HT1080 (cell line): ENCODE results near the gene SULF2. TPM values are rescaled to one million over a fixed set of nuclear protein-coding genes. Genes with fewer than 3 reads are reported as not detected.

ENCODE experiments used
- DNase-seq: peaks from one replicate; pipeline ENCODE4 v3.0.0-alpha.2; 2015; ENCODE audit warnings: low read depth
- total RNA-seq: library from RNA; depleted of rRNA; stranded (reverse); fragments of >200 nt; shearing (Covaris generic); gene quantifications from 2 replicates; pipeline ENCODE4 v1.2.3, GENCODE V29; 2014

Gene SULF2
- total RNA-seq, 1 experiment from 2014 or later = 5.6 TPM

DNA sequence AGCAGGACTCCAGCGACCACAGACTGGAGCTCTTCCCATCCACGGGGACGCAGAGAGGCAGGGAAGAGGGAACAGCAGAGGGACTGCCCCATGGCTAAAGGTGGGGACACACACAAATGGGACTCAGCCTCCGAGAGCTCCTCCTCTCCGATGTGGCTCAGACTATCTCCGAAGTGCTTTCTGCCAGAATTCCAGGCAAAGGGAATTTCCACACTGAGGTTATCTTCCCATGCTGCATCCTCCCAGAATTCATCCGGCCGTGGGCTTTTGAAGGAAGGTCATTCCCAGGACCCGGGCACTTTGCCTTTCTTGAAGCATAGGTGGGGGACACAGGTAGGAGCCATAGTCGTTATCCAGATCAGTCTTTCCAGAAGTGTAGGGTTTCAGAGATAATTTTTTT is 67.9 kb downstream of the SULF2 start:
- no peak for DNase-seq

DNA sequence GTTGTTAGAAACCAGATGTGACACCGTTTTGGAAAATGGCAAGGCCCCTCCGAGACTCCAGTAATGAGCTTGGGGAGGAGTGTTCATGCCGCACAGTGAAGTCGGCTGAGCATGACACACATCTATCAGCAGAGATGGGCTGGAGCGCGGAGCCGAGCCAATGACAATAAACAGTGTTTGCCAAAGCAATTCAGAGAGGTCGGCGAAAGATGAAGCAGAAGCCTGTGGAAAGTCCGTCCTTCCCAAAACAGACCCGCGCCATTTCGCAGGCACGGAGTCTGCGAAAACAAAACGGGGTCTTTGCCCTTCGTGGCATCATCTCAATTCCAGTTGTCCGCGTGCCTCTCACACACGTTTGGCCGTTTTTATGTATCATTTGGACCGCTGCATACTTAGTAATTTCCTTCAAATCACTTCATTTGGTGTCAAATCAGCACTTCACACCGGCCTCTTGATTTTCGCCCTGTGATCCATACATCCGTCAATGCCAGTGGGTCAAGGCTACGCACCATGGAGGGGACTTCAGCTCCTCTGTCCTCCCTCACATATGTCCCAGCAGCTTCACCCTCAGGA is 71.3 kb downstream of the SULF2 start:
- no peak for DNase-seq

DNA sequence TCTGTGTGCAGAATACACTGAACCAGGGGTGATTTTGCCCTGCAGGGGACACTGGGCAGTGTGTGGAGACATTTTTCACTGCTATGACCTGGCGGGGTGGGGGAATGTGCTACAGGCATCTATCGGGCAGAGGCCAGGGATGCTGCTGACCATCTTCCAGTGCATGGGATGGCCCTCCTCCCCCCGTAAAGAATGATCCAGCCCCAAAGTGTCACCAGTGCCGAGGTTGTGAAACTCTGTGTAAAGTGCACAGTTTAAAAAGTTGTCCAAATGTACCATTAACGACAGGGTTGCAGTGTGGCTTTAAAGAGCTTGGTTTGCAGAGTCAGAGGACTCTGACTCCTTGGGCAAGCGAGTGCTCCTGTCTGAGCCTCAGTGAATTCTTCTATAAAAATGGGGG is 72.1 kb downstream of the SULF2 start:
- DNase-seq = no peak

DNA sequence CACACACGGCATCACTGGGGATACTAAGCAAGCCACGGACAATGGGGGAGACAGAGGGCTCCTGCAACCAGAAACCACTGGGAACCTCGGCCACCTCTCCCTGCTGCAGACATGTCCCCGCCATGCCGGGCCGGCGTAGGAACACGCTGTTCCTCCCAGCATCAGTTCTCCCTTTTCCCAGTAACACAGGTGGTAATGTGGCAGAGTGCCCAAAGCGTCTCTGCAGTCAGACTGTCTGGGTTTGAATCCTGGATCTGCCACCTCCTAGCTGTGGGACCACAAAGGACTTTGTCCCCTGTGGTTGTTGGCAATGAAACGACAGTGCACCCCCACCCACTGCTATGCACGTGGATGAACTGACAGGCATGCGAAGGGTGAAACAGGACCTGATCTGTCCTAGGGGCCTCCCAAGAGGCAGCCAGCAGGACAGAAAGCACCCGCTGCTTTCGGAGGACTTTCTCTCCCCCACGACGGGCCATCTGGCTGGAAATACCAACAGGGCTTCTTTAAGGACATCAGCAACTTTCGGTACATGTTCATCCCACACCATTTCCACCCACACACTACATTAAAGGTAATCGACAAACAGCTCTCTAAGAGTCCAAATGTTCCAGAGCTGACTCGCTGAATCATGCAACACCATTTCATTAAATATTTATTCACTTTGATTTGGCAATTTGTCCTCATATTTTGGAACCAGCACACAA is 74.1 kb downstream of the SULF2 start:
- no peak for DNase-seq

DNA sequence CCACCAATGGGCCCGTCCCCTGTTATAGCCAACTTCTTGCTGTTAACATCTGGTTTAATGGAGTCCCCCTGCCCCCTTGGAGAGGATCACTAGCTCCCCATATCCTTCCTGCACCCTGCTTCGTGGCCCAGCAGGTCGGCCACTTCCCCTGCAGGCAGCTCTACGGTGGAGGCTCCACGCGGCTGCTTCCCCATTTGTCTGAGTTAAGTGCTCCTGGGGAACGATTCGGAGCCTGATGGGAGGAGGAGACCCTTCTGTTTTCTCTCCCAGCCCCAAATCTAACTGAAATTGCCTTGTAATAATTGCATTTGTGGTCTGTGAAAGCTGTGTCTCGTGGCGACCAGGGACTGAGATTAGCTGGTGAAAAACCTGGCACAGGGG is 74.6 kb downstream of the SULF2 start:
- no peak for DNase-seq

DNA sequence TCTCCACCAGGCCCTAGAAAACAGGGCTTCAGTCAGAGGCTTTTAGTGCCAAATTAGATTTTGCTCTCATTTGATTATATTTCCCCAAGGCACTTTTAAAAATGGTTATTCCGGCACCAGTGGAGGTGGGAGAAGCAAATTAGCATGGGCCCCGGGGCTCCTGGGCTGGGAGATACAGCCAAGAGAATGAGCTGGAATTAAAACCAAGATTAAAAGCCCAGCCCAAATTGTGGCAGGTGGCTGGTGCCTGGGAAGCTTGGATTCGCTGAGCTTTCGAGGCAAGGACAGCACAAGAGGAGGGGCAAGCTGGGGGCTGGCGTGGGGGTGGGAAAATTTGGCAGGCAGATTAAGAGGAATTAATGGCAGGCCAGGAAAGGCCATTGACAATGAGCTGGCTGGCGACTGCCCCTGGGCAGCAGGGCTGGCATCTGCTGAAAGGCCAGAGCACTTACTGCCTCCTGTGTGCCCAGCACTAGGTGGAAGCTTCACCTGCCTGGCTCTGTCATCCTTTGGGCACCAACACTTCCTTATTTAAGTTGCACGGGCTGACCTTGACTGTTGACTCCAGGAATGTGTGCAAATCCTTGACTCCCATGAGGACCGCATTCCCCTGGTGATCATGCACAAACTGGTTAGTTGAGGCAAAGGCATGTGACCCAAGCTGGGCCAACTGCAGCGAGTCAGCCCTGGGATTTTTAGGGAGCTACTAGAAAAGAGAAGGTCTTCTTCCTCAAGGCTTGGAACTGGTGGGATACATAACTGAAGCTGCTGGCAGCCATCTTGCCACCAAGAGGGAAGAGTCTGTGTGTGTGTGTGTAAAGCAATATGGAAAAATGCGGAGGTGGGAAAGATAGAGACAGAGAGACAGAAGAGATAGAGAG is 76.1 kb downstream of the SULF2 start:
- no peak for DNase-seq

DNA sequence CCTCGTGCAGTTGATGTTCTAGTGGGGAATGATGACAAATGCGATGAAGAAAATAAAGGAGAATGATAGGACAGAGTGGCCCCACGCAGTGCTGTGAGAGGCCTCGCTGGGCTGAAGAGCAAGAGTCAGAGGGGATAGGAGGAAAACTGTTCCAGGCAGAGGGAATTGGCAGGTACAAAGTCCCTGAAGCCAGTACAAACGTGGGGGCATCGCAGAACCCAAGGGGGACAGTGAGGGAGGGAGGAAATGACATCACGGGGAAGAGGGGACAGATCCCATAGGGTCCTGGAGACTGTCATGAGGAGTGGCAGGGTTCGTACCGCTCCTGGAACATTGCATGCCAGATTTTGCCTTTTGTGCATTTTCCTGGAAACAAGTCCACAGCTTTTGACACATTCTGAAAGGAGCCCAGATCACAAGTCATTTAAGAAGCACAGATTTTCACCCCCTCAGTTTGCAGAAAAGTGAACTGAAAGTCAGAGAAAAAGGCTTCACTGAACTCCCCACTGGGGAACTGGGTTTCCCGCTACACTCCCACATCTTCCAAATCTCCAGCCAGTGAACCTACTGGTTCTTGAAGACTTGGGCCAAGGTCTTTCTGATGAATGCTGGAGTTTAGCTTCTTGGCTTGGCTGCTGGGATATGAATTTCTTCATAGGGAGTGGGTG is 77.0 kb downstream of the SULF2 start:
- no peak for DNase-seq

DNA sequence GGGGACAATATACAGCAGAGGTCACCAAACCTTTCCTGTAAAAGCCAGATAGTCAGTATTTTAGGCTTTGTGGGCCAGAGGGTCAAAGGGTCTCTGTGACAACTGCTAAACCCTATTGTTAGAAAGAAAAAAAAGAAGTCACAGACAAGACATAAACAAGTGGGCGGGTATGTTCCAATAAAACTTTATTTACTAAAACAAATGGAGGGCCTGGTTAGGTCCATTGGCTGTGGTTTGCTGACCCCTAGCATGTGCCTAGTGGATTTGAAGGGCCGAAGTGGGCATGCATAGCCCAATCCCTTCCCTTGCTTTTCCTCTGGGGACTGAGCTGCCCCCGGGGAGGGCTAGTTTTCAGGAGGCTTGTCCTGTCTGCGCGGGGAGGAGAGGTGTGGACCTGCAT is 78.9 kb downstream of the SULF2 start:
- no peak for DNase-seq

DNA sequence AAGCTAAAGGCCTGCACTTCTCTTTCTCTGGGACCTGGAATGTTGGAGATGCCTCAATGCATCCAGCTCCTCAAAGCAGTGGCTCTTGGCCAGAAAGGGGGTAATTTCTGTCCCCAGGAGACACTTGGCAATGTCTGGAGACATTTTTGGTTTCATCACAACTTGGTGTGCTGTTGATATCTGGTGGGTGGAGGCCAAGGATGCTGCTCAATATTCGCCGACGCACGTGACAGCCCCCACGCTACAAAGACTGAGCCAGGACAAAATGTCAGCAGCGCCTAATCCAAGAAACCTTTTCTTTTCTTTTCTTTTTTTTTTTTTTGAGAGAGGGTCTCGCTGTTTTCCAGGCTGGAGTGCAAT is 79.8 kb downstream of the SULF2 start:
- no peak for DNase-seq

DNA sequence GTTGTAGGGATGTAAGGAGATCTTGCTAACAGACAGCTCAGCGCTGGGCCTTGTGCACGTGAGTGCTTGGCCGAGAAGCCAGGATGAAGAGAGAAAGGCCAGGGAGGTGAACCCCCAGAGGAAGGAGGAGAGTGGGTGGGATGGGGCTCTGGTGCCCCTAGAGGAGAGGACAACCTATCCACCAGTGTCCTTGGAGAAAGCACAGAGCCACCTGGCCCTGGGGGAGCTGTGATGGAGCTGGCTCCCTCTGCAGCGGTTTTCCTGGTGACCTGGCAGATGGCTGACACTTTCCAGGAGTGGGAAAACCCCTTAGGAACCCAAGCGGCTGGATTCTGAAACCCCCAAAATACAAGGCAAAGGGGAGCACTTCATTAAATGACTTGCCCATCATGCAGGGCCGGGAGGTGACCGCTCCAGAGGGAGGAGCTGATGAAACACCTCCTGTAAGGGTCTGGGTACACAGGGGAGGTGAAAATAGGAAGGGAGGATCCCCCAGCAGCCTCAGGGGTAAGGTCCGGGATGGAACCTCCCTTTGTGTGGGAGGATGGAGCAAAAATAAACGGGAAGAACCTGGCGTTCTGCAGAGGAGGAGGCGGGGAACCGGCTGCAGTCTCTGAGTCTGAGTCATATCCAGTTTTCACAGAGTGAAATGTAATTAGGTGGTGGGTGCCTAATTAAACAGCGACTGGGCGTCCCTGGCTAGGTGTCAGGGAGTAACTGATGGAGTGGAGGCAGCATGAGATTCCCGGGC is 80.4 kb downstream of the SULF2 start:
- no peak for DNase-seq

DNA sequence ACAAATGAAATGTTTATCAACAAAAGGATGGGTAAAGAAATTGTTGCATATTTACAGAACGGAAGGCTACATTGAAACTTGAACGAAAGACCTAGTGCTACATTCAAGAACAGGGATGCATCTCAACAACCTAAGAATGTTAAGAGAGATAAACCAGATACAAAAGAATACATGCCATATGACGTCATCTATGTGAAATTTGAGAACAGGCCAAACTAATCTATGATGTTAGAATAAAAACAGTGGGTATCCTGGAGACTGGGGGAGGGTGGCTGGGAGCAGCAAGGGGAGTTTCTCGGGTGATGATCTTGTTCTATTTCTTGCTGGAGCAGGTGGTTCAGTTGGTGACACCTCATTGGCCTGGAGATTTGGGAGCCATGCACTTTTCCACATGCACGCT is 81.5 kb downstream of the SULF2 start:
- DNase-seq = no peak

DNA sequence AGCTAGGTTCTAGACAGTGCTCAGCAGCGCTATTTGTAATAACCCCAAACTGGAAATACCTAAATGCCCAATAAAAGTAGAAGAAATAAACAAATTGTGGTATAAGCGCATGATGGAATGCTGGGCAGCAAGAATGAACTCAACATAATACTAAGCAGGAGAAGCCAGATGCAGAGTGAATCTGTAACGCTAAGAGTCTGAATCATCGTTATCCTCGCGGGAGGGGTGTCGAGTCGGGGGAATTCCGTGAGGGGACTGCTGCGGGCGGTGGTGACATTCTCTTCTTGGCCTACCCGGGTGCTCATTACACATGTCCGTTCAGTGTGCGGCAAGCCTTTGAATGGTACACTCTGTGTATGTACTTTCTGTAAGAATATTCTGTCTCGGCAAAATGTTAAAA is 83.7 kb downstream of the SULF2 start:
- DNase-seq = no peak

DNA sequence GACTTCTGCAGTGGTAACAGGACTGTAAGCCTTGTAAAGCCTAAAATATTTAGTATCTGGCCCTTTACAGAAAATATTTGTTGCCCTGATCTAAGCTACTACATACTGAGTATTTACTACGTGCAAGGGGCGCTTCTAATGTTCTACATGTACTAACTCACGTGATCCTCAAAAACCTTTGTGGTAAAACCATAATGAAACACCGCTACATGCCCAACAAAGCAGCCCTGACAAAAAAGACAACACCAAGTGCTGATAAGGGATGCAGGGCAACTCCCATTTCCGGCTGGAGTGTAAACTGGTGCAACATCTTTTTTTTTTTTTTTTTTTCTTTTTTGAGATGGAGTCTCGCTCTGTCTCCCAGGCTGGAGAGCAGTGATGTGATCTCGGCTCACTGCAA is 85.0 kb downstream of the SULF2 start:
- DNase-seq = no peak

DNA sequence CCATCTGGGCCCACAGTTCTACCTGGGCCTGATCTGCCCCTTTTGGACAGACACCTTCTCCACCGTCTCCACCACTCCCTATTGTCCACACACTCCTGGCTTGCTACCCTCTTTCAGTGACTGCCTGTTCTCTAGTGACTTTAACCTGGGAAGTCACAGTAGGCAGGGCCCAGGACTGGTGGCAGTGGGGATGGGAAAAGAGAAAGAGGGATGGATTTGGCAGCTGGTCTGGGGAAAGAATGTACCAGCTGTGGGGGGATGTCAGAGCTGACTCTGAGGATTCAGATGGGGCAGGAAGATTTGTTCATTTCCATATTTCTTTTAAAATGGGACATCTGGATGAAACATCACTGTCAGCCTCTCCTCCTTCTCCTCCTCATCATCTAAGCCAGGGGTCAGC is 85.5 kb downstream of the SULF2 start:
- no peak for DNase-seq

DNA sequence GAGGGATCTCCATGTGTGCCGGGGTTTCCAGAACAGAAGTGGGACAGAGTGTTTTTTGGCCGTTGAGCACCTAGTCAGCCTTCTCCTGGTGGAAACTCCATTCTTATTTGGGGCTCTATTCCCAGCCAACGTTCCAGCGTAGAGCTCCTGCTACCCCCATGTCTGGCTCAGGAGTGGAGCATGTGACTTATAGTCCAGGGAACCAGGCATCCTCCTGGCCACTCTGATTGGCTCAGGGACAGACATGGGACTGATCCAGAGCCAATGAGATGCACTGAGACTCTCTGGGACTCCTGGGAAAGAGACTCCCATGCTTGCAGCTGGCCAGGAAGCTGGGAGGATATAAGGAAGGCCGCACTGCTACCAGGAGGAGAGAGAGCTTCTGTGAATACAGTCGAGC is 87.1 kb downstream of the SULF2 start:
- no peak for DNase-seq

DNA sequence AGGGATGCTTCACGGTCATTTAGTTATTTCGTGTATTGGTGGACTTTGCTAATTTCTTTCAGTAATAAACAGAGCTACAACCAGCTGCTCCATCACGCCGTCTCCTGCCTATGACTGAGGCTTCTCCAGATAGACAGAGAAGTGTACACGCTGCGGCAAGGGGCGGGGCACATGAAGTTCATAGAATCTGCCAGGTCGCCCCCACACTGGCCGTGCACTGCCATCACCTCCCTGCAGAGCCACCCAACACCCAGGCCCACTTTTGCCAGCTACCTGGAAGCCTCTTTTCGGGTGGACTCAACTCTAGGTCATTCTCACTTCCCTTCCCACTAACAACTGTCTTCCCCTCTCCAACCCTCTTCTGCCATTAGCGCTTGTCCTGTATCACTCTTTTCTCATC is 88.4 kb downstream of the SULF2 start:
- DNase-seq = no peak

DNA sequence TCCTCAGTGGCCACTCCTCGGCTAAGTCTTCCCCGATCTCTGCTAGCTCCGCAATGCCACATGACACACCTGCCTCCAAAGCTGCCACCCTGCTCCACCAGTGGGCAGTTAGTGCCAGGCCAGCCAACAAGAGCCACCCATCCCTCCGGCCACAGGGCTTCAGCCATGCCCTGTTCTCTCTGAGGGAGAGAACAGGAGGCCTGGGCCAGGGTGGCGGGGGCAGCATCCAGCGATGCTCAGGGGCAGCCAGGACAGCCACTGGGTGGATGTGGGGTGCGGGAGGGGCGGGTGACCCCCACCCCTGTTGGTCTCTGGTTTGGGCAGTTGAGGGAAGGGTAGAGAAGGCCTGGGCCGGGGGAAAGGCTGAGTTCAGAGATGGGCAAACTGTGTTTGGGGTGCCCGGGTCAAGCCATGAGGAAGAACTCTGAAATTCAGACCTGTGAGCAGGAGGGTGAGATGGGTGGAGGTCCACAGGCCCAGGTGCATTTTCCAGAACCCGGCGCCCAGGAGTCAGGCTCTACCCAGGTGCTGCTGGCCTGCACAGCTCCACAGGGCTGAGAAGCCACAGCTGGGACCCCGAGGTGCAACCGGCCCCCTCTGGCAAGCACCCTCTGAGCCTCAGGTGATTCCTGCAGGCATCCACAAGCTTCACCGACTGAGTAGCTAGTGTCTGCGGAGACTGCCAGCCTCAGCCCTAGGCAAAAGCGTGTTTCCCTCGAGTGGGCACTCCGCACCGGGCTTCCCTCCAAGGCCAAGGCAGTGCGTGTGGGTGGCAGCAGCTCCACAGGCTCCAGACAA is 91.1 kb downstream of the SULF2 start:
- no peak for DNase-seq

DNA sequence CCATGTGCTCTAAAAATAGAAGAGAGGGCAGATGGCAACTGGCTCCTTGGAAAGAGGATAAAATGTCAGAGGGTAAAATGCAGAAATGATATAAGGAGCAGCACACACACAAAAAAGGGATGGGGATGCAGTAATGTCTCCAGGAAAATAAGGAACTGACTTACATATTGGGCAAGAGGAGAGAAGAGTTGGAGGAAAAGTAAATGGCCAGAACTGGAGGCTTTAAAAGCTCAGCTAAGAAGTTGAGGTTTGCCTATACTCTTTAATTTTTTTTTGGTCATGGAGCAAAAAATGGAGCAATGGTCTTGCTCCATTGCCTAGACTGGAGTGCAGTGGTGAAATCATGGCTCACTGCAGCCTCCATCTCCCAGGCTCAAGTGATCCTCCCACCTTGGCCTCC is 93.7 kb downstream of the SULF2 start:
- no peak for DNase-seq

DNA sequence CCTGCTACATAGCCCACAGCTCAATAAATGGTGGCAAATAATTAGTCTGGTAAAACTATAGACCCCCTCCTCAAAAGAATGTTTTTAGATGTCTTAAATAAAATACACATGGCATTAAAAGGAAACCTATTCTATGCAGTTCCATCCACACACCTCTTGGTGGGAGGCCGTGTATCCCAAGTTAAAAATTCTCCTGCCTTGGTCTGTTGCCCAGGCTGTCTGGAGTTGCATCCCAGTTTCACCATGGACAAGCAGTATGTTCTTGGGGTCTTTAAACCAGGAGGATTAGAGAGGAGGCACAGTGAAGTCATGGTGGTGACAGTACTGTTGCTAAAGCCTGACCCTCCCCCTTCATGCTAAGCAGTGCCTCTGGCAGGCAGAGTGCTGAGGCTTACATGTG is 95.5 kb downstream of the SULF2 start:
- DNase-seq = no peak
